Measurements from ENCODE around the gene CR1L.
"Not testable (repeated sequence)": the region's sequence is repeated elsewhere in the genome, so short reads cannot be mapped to it uniquely, and the experiment has no call there.

Gene CR1L

DNA sequence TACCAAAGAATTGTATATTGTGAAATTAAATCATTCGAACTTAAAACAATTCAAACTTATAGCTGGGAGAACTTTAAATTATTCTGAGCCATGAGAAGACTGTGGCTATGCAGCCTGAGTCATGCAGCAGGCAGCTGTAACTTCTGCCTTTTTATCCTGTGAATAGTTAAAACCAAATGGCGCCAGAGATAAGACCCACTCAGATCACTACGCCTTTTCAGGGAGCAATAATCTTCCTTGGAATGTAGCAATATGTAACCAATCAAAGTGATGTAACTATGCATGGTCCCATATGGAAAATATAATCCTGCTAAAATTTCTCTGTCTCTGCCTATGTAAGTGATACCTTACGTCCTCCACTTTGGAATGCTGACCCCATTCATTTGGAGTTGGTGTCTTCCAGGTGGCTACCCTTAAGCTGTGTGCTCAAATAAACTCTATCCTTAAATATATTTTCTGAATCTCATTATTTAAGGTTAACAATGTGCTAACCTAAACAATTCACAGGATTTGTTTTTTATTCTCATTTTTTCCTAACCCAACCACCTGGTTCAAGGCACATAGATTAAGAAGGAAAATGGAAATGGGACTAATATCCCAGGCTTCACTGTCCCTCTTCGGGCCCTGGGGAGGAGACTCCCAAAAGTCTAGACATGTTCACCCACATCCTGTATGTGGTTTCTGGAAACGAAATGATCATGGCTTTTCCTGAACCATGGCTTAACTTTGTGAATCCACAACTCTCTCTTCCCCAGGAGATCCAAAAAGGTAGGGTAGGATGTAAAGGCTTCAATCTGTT lies 35.9 kb downstream of the CR1L start:
- H3K36me3 ChIP-seq (ENCODE audit: control insufficient read depth in 1 of 2, insufficient read depth in 2 of 2, low read length in 2 of 2); H3K9ac ChIP-seq (ENCODE audit: low read depth in 1 of 2, low read length in 2 of 2); H3K27ac ChIP-seq (ENCODE audit: low read depth, low read length); H3K9me3 ChIP-seq (ENCODE audit: control insufficient read depth in 1 of 2, low read length in 2 of 2); H3K4me1 ChIP-seq (ENCODE audit: control insufficient read depth in 1 of 2, insufficient read depth in 2 of 2, low read length in 2 of 2); H3K4me3 ChIP-seq (ENCODE audit: low read depth in 1 of 2, low read length in 2 of 2); H3K27me3 ChIP-seq (ENCODE audit: control insufficient read depth in 1 of 2, insufficient read depth in 2 of 2, low read length in 2 of 2): not testable (repeated sequence)

- H3K9me3 ChIP-seq (ENCODE audit: control insufficient read depth in 1 of 2, low read length in 2 of 2); H3K27me3 ChIP-seq (ENCODE audit: control insufficient read depth in 1 of 2, insufficient read depth in 2 of 2, low read length in 2 of 2); H3K36me3 ChIP-seq (ENCODE audit: control insufficient read depth in 1 of 2, insufficient read depth in 2 of 2, low read length in 2 of 2); H3K27ac ChIP-seq (ENCODE audit: low read depth, low read length); H3K4me3 ChIP-seq (ENCODE audit: low read depth in 1 of 2, low read length in 2 of 2); H3K9ac ChIP-seq (ENCODE audit: low read depth in 1 of 2, low read length in 2 of 2); H3K4me1 ChIP-seq (ENCODE audit: control insufficient read depth in 1 of 2, insufficient read depth in 2 of 2, low read length in 2 of 2): not testable (repeated sequence)
Measured at GRCh38 chr1:207682872-207683434, 38.0 kb downstream of the CR1L start.

DNA sequence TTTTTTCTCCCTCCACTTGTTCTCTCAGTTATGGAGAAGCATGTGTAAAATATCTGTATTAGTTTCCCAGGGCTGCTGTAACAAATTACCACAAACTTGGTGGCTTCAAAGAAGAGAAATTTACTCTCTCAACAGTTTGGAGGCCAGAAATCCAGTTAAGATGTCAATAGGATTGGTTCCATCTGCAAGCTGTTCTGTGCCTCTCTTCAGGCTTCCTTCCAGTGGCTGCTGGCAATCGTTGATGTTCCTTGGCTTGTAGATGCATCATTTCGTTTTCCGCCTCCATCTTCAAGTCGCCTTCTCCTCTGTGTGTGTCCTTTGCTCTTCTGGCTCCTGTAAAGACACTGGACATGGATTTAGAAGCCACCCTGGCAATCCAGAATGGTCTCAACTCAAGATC lies 45.6 kb downstream of the CR1L start:
- not testable (repeated sequence) for H3K9ac ChIP-seq (ENCODE audit: low read depth in 1 of 2, low read length in 2 of 2); H3K27me3 ChIP-seq (ENCODE audit: control insufficient read depth in 1 of 2, insufficient read depth in 2 of 2, low read length in 2 of 2); H3K4me3 ChIP-seq (ENCODE audit: low read depth in 1 of 2, low read length in 2 of 2); H3K36me3 ChIP-seq (ENCODE audit: control insufficient read depth in 1 of 2, insufficient read depth in 2 of 2, low read length in 2 of 2); H3K27ac ChIP-seq (ENCODE audit: low read depth, low read length); H3K9me3 ChIP-seq (ENCODE audit: control insufficient read depth in 1 of 2, low read length in 2 of 2); H3K4me1 ChIP-seq (ENCODE audit: control insufficient read depth in 1 of 2, insufficient read depth in 2 of 2, low read length in 2 of 2)

DNA sequence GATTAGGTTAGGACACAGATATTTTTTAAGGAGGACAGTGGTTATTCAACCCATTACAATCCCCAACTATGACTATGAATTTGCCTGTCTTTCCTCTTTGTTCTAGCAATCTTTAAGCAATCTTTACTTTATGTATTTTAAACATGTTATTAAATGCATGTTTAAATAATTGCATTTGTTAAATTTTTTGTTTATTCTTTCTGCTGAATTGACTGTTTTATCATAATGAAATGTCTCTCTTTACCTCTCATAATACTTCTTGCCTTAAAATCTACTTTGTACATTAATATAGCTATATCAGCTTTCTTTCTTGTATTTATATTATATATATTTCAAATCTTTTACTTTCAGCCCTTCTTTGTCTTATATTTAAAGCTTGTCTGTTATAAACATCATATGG lies 46.1 kb downstream of the CR1L start:
- H3K4me1 ChIP-seq (ENCODE audit: control insufficient read depth in 1 of 2, insufficient read depth in 2 of 2, low read length in 2 of 2) = no peaks in the 10 kb centered on the region
- no peak overlapping the region for H3K27ac ChIP-seq (ENCODE audit: low read depth, low read length)
- no peaks in the 10 kb centered on the region for H3K36me3 ChIP-seq (ENCODE audit: control insufficient read depth in 1 of 2, insufficient read depth in 2 of 2, low read length in 2 of 2)

DNA sequence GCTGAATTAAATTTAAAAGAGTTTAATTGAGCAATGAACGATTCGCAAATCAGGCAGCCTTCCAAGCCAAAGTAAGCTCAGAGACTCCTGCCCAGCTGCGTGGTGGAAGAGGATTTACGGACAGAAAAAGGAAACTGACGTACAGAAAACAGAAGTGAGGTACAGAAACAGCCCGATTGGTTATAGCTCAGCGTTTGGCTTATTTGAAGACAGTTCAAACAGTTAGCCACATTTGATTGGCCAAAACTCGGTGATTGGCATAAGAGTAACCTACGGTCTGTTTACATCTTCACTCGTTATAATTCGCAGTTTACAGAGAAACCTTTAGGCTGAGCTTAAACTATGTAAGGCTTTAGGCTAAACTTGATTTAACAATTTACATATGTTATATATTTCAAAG lies 46.9 kb downstream of the CR1L start:
- H3K9me3 ChIP-seq (ENCODE audit: control insufficient read depth in 1 of 2, low read length in 2 of 2) = no peaks in the 10 kb centered on the region
- H3K4me3 ChIP-seq (ENCODE audit: low read depth in 1 of 2, low read length in 2 of 2) = no peak overlapping the region
- peaks cover 0 to 3% of the 10 kb centered on the region in 2 donors for H3K27me3 ChIP-seq (ENCODE audit: control insufficient read depth in 1 of 2, insufficient read depth in 2 of 2, low read length in 2 of 2)
- no peak overlapping the region for H3K9ac ChIP-seq (ENCODE audit: low read depth in 1 of 2, low read length in 2 of 2)
- H3K36me3 ChIP-seq (ENCODE audit: control insufficient read depth in 1 of 2, insufficient read depth in 2 of 2, low read length in 2 of 2) = no peaks in the 10 kb centered on the region
- H3K4me1 ChIP-seq (ENCODE audit: control insufficient read depth in 1 of 2, insufficient read depth in 2 of 2, low read length in 2 of 2) = no peaks in the 10 kb centered on the region
- H3K27ac ChIP-seq (ENCODE audit: low read depth, low read length) = no peak overlapping the region

More for the DNA sequence above, 46.1 kb downstream of the CR1L start:
- no peaks in the 10 kb centered on the region for H3K9me3 ChIP-seq (ENCODE audit: control insufficient read depth in 1 of 2, low read length in 2 of 2)
- no peak overlapping the region for H3K4me3 ChIP-seq (ENCODE audit: low read depth in 1 of 2, low read length in 2 of 2)
- H3K9ac ChIP-seq (ENCODE audit: low read depth in 1 of 2, low read length in 2 of 2) = no peak overlapping the region
- H3K27me3 ChIP-seq (ENCODE audit: control insufficient read depth in 1 of 2, insufficient read depth in 2 of 2, low read length in 2 of 2) = peaks cover 0 to 3% of the 10 kb centered on the region in 2 donors

DNA sequence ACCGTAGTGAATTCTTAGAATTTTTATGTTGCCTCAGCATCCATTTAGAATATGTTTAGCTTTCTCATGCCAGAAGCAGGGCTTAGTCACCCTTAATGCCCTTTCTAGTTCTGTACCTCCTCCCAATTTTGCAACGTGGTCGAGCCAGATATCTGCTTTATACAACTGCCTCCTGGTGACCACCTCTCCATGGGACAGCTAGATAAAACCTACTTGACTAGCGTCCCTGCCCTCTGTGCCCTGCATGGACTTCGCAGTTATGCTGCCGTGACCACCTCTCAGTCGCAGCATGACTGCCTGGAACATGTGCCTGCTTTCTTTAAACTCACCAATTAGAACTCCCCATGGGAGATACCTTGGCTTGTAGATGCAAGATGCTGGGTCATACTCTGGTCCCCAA lies 47.4 kb downstream of the CR1L start:
- H3K9ac ChIP-seq (ENCODE audit: low read depth in 1 of 2, low read length in 2 of 2); H3K9me3 ChIP-seq (ENCODE audit: control insufficient read depth in 1 of 2, low read length in 2 of 2); H3K4me3 ChIP-seq (ENCODE audit: low read depth in 1 of 2, low read length in 2 of 2); H3K27me3 ChIP-seq (ENCODE audit: control insufficient read depth in 1 of 2, insufficient read depth in 2 of 2, low read length in 2 of 2); H3K4me1 ChIP-seq (ENCODE audit: control insufficient read depth in 1 of 2, insufficient read depth in 2 of 2, low read length in 2 of 2); H3K36me3 ChIP-seq (ENCODE audit: control insufficient read depth in 1 of 2, insufficient read depth in 2 of 2, low read length in 2 of 2); H3K27ac ChIP-seq (ENCODE audit: low read depth, low read length): not testable (repeated sequence)

DNA sequence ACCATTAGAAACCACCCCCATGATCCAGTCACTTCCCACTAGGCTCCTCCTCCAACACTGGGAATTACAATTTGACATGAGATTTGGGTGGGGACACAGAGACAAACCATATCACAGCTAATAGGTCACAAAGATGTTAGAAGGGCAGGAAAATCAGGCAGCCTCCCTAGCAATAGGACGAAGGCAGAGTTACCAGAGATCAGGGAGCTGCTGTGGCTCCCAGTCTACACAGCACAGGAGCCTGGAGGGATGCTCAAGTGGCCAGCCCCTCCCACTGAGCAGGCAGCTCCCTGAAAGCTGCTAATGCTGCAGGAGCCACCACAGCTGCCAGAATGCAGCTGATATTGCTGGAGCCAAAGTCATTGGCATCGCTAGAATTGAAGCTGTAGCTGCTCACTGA lies 51.0 kb downstream of the CR1L start:
- Histone ChIP-seq H3K9me3 (ENCODE audit: control insufficient read depth in 1 of 2, low read length in 2 of 2) (no peaks in the 10 kb centered on the region), H3K27me3 (ENCODE audit: control insufficient read depth in 1 of 2, insufficient read depth in 2 of 2, low read length in 2 of 2) (no peaks in the 10 kb centered on the region), H3K36me3 (ENCODE audit: control insufficient read depth in 1 of 2, insufficient read depth in 2 of 2, low read length in 2 of 2) (no peaks in the 10 kb centered on the region), H3K9ac (ENCODE audit: low read depth in 1 of 2, low read length in 2 of 2) (no peak overlapping the region), H3K27ac (ENCODE audit: low read depth, low read length) (no peak overlapping the region), H3K4me1 (ENCODE audit: control insufficient read depth in 1 of 2, insufficient read depth in 2 of 2, low read length in 2 of 2) (no peaks in the 10 kb centered on the region), H3K4me3 (ENCODE audit: low read depth in 1 of 2, low read length in 2 of 2) (no peak overlapping the region)

GRCh38 chr1:207698822-207699483 lies 54.0 kb downstream of the CR1L start:
- H3K27me3 ChIP-seq (ENCODE audit: control insufficient read depth in 1 of 2, insufficient read depth in 2 of 2, low read length in 2 of 2) = no peaks in the 10 kb centered on the region
- H3K27ac ChIP-seq (ENCODE audit: low read depth, low read length) = no peak overlapping the region
- H3K9ac ChIP-seq (ENCODE audit: low read depth in 1 of 2, low read length in 2 of 2) = no peak overlapping the region
- peaks cover 0 to 10% of the 10 kb centered on the region in 2 donors for H3K4me1 ChIP-seq (ENCODE audit: control insufficient read depth in 1 of 2, insufficient read depth in 2 of 2, low read length in 2 of 2)
- no peaks in the 10 kb centered on the region for H3K36me3 ChIP-seq (ENCODE audit: control insufficient read depth in 1 of 2, insufficient read depth in 2 of 2, low read length in 2 of 2)
- no peak overlapping the region for H3K4me3 ChIP-seq (ENCODE audit: low read depth in 1 of 2, low read length in 2 of 2)
- H3K9me3 ChIP-seq (ENCODE audit: control insufficient read depth in 1 of 2, low read length in 2 of 2) = no peaks in the 10 kb centered on the region

- no peaks in the 10 kb centered on the region for H3K9me3 ChIP-seq (ENCODE audit: control insufficient read depth in 1 of 2, low read length in 2 of 2)
- H3K4me3 ChIP-seq (ENCODE audit: low read depth in 1 of 2, low read length in 2 of 2) = no peak overlapping the region
- no peaks in the 10 kb centered on the region for H3K27me3 ChIP-seq (ENCODE audit: control insufficient read depth in 1 of 2, insufficient read depth in 2 of 2, low read length in 2 of 2)
- H3K4me1 ChIP-seq (ENCODE audit: control insufficient read depth in 1 of 2, insufficient read depth in 2 of 2, low read length in 2 of 2) = peaks cover 0 to 10% of the 10 kb centered on the region in 2 donors
- H3K36me3 ChIP-seq (ENCODE audit: control insufficient read depth in 1 of 2, insufficient read depth in 2 of 2, low read length in 2 of 2) = no peaks in the 10 kb centered on the region
- H3K9ac ChIP-seq (ENCODE audit: low read depth in 1 of 2, low read length in 2 of 2) = no peak overlapping the region
- H3K27ac ChIP-seq (ENCODE audit: low read depth, low read length) = no peak overlapping the region
Measured at GRCh38 chr1:207702317-207702716, 57.4 kb downstream of the CR1L start.

GRCh38 chr1:207703712-207704111 lies 58.8 kb downstream of the CR1L start:
- Histone ChIP-seq H3K4me3 (ENCODE audit: low read depth in 1 of 2, low read length in 2 of 2) (no peak overlapping the region), H3K27ac (ENCODE audit: low read depth, low read length) (no peak overlapping the region), H3K36me3 (ENCODE audit: control insufficient read depth in 1 of 2, insufficient read depth in 2 of 2, low read length in 2 of 2) (no peaks in the 10 kb centered on the region), H3K9ac (ENCODE audit: low read depth in 1 of 2, low read length in 2 of 2) (no peak overlapping the region), H3K27me3 (ENCODE audit: control insufficient read depth in 1 of 2, insufficient read depth in 2 of 2, low read length in 2 of 2) (no peaks in the 10 kb centered on the region), H3K4me1 (ENCODE audit: control insufficient read depth in 1 of 2, insufficient read depth in 2 of 2, low read length in 2 of 2) (peaks cover 0 to 10% of the 10 kb centered on the region in 2 donors), H3K9me3 (ENCODE audit: control insufficient read depth in 1 of 2, low read length in 2 of 2) (no peaks in the 10 kb centered on the region)
